HG02759 (cell line): ENCODE results near the gene EBI3.
"Not testable (repeated sequence)": the region's sequence is repeated elsewhere in the genome, so short reads cannot be mapped to it uniquely, and the experiment has no call there.

Experiments used
- ATAC-seq: cut with Tn5 transposase; IDR thresholded peaks from one replicate; pipeline ENCODE4 v1.9.1; 2021; ENCODE audit warnings: mild to moderate bottlenecking, moderate library complexity; ENCODE audit not compliant: unreplicated experiment

Gene EBI3

GRCh38 chr19:4229179-4229931 is at the start of gene EBI3:
Gene EBI3 (plus strand): TSS chr19:4229523. CDS start chr19:4229551, 28 bp downstream.
- ATAC-seq: peak; percentile 71

DNA sequence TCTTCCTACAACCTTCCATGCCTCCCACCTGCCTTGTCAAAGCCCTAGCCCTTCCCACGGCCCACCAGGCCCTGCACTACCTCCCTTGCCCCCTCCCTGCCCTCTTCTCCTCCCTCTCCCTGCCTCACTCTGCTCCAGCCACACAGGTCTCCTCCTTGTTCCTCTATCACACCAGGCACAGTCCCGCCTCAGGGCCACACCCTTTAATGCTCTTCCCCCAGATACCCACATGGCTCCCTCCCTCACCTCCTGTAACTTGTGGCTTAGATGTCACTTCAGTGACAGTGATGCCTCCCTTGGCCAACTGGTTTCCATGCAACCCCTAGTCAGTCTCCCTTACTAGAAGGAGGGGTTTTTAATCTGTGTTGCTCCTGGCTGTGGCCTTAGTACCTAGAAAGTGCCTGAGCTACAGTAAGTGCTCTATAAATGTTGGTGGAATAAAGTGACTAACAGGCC is 48.2 kb upstream of the EBI3 start:
- ATAC-seq: no peak

- ATAC-seq: peak; percentile 88
Measured at GRCh38 chr19:4182084-4182810, 47.1 kb upstream of the EBI3 start, which contains the start of the genes ANKRD24 and SIRT6. Gene ANKRD24 (plus strand): TSS chr19:4182689. CDS start chr19:4186426, 3,737 bp downstream. Gene SIRT6 (minus strand): TSS chr19:4182563. CDS start chr19:4182539, 24 bp downstream.

DNA sequence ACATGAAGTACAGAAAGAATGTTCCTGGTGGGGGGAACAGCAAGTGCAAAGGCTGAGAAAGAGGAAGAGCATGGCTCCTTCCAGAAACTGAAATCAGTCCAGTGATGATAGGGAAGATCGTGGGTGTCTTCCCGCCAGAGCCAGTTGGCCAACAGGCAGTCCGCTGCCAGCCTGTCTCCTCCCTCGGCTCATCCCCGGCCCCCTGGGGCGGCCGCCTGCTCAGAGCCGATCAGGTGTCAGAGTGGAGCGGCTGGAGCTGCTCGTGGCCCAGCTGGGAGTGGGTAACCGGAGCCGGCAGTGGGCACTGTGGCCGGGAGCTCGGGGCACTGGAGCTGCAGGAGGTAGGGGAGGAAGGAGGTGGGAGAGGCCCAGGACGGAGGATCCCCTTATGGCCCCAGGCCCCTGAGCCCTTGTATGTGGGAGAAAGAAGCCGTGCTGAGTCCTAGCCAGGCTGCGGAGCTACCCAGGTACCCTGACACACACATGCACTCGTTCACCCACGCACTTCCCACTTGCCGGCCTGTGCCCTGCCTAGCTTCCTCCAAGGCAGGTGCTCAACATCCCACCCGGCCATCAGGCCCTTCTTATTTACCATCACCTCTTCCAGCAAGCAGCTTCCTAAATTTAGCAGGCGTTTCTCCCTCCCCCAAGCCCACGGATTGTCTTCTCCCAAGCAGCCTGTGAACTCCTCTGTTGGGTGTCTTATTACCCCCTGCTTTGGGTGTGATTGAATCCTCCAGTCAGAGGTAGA is 45.2 kb upstream of the EBI3 start:
- ATAC-seq: no peak

- ATAC-seq: no peak
Measured at GRCh38 chr19:4184718-4185352, 44.5 kb upstream of the EBI3 start.

DNA sequence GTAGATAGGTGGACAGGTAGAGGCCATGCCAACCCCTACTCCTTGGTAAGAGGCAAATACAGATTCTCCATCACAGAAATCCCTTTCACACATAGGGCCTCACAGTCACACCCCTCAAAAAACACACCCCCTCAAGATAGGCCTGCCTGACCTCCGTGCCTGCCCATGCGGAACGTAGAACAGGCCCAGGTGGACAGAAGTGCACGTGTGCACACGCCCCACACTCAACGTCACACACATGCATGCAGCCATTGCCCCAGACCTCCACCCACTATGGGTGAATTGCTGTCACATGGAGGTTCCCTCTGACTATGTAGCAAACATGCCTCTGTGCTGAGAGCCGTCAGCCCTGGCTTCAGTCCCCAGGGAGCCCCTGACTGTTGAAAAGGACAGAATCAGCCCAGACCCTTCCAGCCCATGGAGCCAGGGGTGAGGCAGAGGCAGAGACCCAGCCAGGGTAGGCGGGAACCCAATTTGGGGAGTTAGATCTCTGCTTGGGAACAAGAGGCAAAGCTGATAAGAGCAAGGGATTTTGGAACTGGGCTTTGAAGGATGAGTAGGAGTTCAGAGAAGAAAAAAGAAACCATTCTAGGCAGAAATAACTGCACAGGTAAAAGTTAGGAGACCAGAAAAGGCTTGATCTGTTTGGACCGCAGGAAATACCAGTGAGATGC is 43.8 kb upstream of the EBI3 start:
- ATAC-seq: no peak

- no peak for ATAC-seq
Measured at GRCh38 chr19:4186087-4186993, 43.0 kb upstream of the EBI3 start.

- no peak for ATAC-seq
Measured at GRCh38 chr19:4187313-4188122, 41.8 kb upstream of the EBI3 start.

DNA sequence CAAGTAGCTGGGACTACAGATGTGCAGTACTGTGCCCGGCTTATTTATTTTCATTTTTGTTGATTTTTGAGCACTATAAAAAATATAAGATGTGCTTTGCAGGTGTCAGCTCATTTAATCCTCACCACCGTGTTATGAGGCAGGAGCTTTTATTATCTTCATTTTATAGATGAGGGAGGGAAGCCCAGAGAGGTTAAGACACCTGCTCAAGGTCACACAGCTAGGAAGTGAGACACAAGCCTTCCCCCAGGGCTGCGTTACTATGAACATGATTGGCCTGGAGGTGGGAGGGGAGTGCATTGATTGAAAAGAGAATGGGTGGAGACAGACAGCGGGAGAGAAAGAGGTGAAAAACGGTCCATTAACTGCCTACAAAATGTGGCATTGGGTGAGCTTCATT is 39.7 kb upstream of the EBI3 start:
- no peak for ATAC-seq

DNA sequence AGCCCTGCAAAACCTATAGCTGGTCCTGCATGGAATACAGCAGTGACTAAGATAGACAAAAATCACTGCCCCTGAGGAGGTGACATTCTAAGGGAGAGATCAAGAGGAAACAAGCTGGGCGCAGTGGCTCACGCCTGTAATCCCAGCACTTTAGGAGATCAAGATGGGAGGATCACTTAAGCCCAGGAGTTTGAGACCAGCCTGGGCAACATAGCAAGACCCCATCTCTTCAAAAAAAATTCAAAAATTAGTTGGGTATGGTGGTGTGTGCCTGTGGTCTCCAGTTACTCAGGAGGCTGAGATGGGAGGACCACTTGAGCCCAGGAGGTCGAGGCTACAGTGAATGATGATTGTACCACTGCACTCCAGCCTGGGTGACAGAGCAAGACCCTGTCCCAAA is 36.8 kb upstream of the EBI3 start:
- ATAC-seq: not testable (repeated sequence)

- ATAC-seq: no peak
Measured at GRCh38 chr19:4194353-4194752, 35.0 kb upstream of the EBI3 start.

DNA sequence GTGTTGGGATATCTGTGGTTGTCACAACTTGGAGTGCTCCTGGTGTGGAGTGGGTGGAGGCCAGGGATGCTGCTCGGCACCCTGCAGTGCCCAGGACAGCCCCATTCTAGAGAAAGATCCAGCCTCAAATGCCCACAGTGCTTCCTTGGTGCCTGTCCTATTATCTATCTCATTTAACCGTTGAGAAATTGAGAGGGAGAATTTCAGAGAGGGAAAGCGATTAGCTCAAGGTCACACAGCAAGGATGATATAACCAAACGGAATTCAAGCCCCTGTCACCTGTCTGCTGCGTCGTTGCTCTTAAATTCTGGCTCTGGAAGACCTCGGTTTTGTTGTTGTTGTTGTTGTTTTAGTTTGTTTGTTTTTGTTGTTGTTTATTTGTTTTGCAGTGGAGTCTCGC is 33.3 kb upstream of the EBI3 start:
- ATAC-seq: no peak

- ATAC-seq: no peak
Measured at GRCh38 chr19:4196587-4197148, 32.7 kb upstream of the EBI3 start.

DNA sequence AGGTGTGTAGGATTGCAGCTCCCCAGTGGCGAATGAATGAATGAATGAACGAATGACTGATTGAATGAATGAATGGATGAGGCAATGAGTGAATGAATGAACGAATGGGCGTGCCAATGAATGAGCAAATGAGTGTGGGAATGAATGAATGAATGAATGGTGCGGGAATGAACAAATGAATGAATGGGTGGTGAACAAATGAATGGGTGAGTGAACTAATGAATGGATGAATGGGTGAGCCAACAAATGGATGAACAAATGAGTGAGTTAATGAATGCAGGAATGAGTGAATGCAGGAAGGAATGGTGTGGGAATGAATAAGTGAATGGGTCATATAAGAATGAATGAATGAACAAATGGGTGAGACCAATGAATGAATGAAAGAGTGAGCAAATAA is 32.1 kb upstream of the EBI3 start:
- no peak for ATAC-seq

GRCh38 chr19:4197625-4198466 is 31.5 kb upstream of the EBI3 start:
- no peak for ATAC-seq

DNA sequence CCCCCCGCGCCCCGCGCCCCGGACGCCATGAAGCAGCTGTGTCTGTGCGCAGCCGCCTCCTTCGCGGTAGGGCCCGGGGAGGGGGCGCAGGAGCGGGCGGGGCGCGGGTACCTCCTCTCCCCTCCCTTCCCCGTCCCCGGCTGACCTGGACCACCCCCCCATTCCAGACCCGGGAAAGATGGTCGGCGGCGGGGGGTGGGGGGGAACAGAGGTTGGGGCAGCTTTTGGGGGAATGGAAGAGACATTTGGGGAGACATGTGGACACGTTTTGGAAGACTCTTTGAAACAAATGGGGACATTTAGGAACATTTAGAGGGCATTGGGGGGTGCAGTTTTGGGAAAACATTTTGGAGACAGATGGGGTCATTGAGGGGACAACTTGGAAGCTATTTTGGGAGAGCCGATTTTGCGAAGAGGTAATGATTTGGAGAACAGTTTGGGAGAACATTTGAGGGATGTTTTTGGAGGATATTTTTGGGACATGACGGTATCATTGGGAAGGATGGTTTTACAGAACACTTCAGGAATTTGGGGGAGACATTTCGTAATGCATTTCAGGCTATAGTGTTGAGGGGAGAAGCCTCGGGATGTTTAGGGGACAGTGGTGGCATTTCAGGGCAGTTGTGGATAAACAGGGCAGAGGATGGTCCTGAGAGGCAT is 30.7 kb upstream of the EBI3 start:
- ATAC-seq: no peak
